ENCODE results near the gene DGKH.

DNA sequence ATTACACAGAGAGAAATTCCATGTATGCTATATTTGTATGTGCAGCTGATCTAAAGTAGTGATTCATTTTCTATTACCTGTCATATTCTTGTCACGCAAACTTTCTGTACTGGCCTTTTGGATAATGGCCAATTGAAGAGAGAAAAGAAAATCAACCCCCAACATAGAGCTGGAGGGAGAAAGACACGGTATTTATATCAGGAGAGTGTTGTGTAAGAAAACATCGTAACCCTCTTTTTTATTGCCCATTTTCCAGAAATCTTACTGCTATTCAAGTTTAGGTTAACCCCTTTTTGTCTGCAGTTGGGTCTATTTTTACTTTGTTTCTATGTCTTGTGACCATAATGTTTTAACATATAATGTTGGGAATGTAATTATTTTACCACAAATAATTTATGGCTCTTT, 27.9 kb downstream of the DGKH start:
- TF ChIP-seq CTCF (IDR thresholded peaks at IDR 0.05) (no peak), EP300 (IDR thresholded peaks at IDR 0.05) (no peak)

All from upper lobe of left lung (tissue), 4 donors.